Skin epidermis (tissue), 12 donors: ENCODE measurements around the gene DTHD1.

Experiments used
- H3K27ac ChIP-seq, 21 experiments: fragments of 200-600 bp; sonication (generic) in 11 of 21; one replicate each; pipeline ENCODE4 v1.5.0; 2020; ENCODE audit warnings: mild to moderate bottlenecking in 3 of 21, inconsistent platforms in 2 of 21, moderate library complexity in 2 of 21
- H3K4me3 ChIP-seq, 7 experiments: fragments of 200-600 bp; sonication (generic) in 2 of 7; one replicate each; pipeline ENCODE4 v1.5.0; 2020; ENCODE audit warnings: inconsistent platforms in 2 of 7, mild to moderate bottlenecking in 2 of 7, moderate library complexity in 1 of 7

The DTHD1 gene

GRCh38 chr4:36281384-36282106, at the start of gene DTHD1:
Gene DTHD1, plus strand, starts transcription at chr4:36281616. Its CDS starts 143 bp downstream, at chr4:36281759.
- H3K4me3 ChIP-seq, result no peak within 1 kb of the TSS
- H3K27ac ChIP-seq, result peak within 1 kb of the TSS in 7 of 21 experiments; percentile 6 to 77 (median 19)

- Histone ChIP-seq H3K27ac (no peak overlapping the region), H3K4me3 (no peak overlapping the region)
Observed at GRCh38 chr4:36233567-36234266, 47.7 kb upstream of the DTHD1 start.

DNA sequence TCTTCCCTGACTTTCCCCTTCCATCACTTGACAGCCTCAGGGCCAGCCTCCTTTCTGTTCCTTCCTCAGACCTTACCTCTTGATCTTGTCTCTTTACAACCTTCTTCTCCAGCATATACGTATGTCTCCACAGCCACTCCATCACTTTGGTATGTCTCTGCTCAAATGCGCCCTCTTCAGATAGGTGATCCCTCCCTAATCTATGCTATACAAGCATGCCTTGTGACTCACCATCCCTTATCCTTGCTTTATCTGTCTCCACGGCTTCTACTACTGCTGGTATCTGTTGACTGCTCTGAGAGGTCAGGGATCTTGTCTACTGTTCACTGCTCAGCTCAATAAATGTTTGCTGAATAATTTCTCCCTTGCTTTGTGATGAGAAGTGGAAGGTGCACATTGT, 46.1 kb upstream of the DTHD1 start:
- peak overlapping the region in 1 of 21 experiments; percentile 9 for H3K27ac ChIP-seq
- H3K4me3 ChIP-seq, result no peak overlapping the region

GRCh38 chr4:36236159-36236558, 45.3 kb upstream of the DTHD1 start:
- Histone ChIP-seq H3K4me3 (no peak overlapping the region), H3K27ac (no peak overlapping the region)

GRCh38 chr4:36237366-36238313, 43.8 kb upstream of the DTHD1 start:
- no peak overlapping the region for H3K4me3 ChIP-seq

DNA sequence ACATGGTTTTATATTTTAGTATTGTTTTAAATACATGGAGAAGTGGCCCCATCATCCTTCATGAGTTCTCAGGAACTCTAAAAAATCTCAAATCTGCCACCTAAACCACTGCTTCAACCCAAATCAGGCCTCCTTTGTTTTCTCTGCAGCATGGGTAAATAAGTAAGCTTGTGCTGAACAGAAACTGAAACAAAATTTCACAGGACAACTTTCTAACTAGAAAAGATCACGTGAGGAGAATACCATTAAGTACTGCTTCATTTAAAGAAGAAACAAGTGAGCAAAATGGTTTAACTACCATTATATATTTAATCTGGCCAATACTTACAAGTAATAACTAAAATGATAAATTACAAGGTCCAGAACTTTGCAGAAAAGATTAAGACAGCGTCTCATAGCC, 39.6 kb upstream of the DTHD1 start:
- Histone ChIP-seq H3K4me3 (peak overlapping the region in 6 of 7 experiments; percentile 61 to 90 (median 72)), H3K27ac (peak overlapping the region in 9 of 21 experiments; percentile 2 to 99 (median 98))

More at GRCh38 chr4:36237366-36238313, 43.8 kb upstream of the DTHD1 start:
- no peak overlapping the region for H3K27ac ChIP-seq

GRCh38 chr4:36242629-36243354, 38.6 kb upstream of the DTHD1 start:
- H3K27ac ChIP-seq, result peak overlapping the region in 18 of 21 experiments; percentile 43 to 99 (median 96)
- H3K4me3 ChIP-seq, result peak overlapping the region; percentile 61 to 90 (median 80)

DNA sequence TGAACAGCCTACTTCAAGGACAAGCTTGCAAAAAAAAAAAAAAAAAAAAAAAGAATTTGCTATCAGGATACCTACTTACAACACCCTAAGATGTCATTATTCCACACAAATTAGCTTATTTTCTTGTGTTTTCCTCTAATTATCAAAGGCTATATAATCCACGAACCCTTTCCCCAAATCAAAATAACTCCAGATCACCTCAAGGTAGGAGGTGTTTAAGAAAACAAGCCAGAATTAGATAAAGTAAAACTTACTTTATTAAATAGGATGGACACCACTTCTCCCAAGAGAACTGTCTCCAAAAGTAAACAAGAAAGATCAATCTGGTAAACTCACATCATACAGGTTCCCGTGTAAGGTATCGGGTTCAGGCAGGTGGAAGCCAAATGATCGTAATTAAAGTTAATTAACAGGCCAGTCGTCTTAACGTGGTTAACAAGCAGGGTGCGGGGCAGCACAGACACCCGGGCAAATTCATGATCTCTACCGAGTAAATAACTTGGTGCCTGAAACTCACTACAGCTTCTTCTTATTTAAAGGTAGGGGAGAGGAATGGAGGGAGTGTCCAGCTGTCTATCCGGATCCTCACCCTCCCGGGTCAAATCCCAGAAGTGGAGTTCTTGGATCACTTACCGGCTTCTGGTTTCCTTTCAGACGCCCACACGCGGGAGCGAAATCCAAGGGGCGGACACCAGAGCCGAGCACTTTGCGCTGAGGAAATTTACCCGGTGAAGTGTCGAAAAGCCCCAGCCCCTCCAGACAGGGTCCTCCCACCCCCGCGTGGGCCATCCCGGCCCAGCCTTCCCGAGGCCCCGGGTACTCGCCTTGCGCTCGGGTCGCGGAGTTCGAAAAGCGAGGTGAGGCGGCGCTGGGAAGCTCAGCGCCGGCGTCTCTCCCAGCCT, 37.8 kb upstream of the DTHD1 start:
- peak overlapping the region; percentile 61 to 90 (median 80) for H3K4me3 ChIP-seq
- H3K27ac ChIP-seq, result peak overlapping the region; percentile 92 to 99 (median 97)

- H3K27ac ChIP-seq, result peak within 1 kb of the TSS; percentile 92 to 99 (median 97)
- H3K4me3 ChIP-seq, result peak within 1 kb of the TSS; percentile 61 to 90 (median 80)
Observed at GRCh38 chr4:36244257-36245082, 36.9 kb upstream of the DTHD1 start, which contains the start of gene ARAP2. Gene ARAP2, minus strand, starts transcription at chr4:36244514. Its CDS starts 15,028 bp downstream, at chr4:36229486.

DNA sequence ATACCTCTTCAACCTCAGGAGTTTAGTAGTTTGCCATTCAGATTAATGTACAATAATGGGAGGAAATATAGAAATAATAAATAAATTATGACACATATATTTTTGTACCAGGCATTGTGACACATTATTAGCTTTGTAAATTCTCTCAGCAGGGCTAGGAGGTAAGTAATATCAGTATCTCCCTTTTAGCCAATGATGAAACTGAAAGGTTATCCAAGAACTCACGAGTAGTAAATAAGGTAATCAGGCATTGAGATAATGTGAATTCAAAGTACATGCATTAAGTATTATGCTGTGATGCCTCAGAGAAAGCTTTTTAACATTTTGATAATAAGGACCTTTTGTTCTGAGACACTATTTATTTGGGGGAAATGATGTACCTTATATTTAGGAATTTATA, 31.8 kb upstream of the DTHD1 start:
- Histone ChIP-seq H3K27ac (no peak overlapping the region), H3K4me3 (no peak overlapping the region)

DNA sequence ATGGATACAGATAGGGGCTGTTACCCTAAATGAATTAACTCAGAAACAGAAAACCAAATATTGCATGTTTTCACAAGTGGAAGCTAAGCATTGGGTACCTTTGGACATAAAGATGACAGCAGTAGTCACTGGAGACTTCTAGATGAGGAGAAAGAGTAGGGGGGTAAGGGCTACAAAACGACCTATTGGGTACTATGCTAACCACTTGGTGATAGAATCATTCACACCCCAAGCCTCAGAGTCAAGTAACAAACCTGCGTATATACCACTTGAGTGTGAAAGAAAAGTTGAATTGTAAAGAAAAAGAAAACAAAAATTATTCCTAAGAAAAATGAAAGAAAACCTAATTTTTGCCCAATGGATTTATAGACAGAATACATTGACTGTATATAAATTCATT, 29.4 kb upstream of the DTHD1 start:
- no peak overlapping the region for H3K4me3 ChIP-seq
- H3K27ac ChIP-seq, result no peak overlapping the region

GRCh38 chr4:36254371-36254770, 27.0 kb upstream of the DTHD1 start:
- Histone ChIP-seq H3K4me3 (no peak overlapping the region), H3K27ac (peak overlapping the region in 1 of 21 experiments; percentile 37)

DNA sequence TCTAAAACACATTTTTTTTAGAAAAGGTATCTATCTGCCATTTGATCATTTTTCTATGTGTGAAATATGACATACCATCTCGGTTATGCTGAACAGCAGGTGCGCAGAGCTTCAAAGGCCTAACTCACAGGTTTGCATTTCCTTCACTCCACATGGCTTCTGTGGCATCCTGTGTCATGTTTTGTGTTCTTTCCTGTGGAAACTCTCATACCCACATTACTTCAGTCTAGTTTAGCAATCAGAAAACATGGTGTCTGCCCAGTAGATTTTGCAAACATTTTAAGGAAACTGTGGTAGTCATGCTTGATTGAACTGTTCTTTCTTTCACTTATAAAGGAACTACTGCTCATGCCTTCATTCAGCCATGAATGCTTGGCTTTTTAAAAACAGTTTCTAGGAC, 25.8 kb upstream of the DTHD1 start:
- Histone ChIP-seq H3K4me3 (no peak overlapping the region), H3K27ac (peak overlapping the region in 4 of 21 experiments; percentile 27 to 71 (median 56))

DNA sequence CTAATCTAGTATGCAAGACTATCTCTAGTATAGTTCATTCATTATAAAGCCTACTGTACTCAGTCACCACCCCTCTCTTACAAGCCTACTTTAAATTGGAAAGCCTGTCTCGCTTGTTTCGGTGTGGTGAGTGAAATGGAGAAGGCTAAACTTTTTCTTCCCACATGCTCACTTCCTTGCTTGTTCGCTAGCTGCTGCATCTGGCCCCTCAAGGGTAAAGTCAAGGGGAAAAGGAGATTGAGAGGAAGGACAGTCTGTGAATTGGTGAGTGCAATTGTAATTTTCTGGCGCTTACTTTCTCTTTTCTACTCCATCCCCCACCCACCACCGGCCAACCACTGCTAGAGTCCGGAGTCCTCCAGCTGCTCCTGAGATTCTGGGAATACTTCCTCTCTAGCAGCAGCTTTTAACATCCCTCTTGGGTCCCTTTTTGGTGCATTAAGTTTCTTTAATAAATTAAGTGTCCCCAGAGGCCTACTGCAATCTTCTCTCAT, 25.0 kb upstream of the DTHD1 start:
- peak overlapping the region in 6 of 21 experiments; percentile 9 to 71 (median 34) for H3K27ac ChIP-seq
- no peak overlapping the region for H3K4me3 ChIP-seq

GRCh38 chr4:36260731-36261130, 20.7 kb upstream of the DTHD1 start:
- no peak overlapping the region for H3K27ac ChIP-seq
- no peak overlapping the region for H3K4me3 ChIP-seq

- Histone ChIP-seq H3K27ac (no peak overlapping the region), H3K4me3 (no peak overlapping the region)
Observed at GRCh38 chr4:36264207-36264826, 17.1 kb upstream of the DTHD1 start.
